ENCODE results near the gene LORICRIN.

The LORICRIN gene

GRCh38 chr1:153259387-153259786 is at the start of gene LORICRIN:
TSS of gene LORICRIN (plus strand) at chr1:153259687. CDS start at chr1:153260950, 1,263 bp downstream.
- DNase-seq, result no peak

GRCh38 chr1:153210206-153210605 is 49.3 kb upstream of the LORICRIN start:
- DNase-seq, result no peak

GRCh38 chr1:153212201-153212600 is 47.3 kb upstream of the LORICRIN start:
- DNase-seq, result no peak

- no peak for DNase-seq
Measured at GRCh38 chr1:153213519-153213918, 46.0 kb upstream of the LORICRIN start.

GRCh38 chr1:153217212-153217611 is 42.3 kb upstream of the LORICRIN start, which contains the start of gene PRR9:
TSS of gene PRR9 (plus strand) at chr1:153217584. CDS start at chr1:153218145, 561 bp downstream.
- DNase-seq, result no peak

GRCh38 chr1:153217744-153218416 is 41.6 kb upstream of the LORICRIN start:
- DNase-seq, result no peak

- DNase-seq, result peak; percentile 57
Measured at GRCh38 chr1:153220606-153221303, 38.7 kb upstream of the LORICRIN start.

GRCh38 chr1:153223040-153223891 is 36.2 kb upstream of the LORICRIN start:
- peak; percentile 77 for DNase-seq

- DNase-seq, result no peak
Measured at GRCh38 chr1:153227810-153228209, 31.7 kb upstream of the LORICRIN start.

- no peak for DNase-seq
Measured at GRCh38 chr1:153228491-153228890, 31.0 kb upstream of the LORICRIN start.

GRCh38 chr1:153229076-153229829 is 30.2 kb upstream of the LORICRIN start:
- DNase-seq, result peak; percentile 6

GRCh38 chr1:153231363-153231762 is 28.1 kb upstream of the LORICRIN start:
- no peak for DNase-seq

- DNase-seq, result no peak
Measured at GRCh38 chr1:153231785-153232184, 27.7 kb upstream of the LORICRIN start.

- no peak for DNase-seq
Measured at GRCh38 chr1:153232553-153232952, 26.9 kb upstream of the LORICRIN start.

GRCh38 chr1:153233448-153233847 is 26.0 kb upstream of the LORICRIN start:
- DNase-seq, result no peak

- DNase-seq, result no peak
Measured at GRCh38 chr1:153238527-153238926, 21.0 kb upstream of the LORICRIN start.

- DNase-seq, result no peak
Measured at GRCh38 chr1:153242160-153242559, 17.3 kb upstream of the LORICRIN start.

GRCh38 chr1:153245466-153245865 is 14.0 kb upstream of the LORICRIN start:
- no peak for DNase-seq

GRCh38 chr1:153246018-153246417 is 13.5 kb upstream of the LORICRIN start:
- no peak for DNase-seq

- no peak for DNase-seq
Measured at GRCh38 chr1:153246825-153247224, 12.7 kb upstream of the LORICRIN start.

- no peak for DNase-seq
Measured at GRCh38 chr1:153248176-153248879, 11.2 kb upstream of the LORICRIN start.

- DNase-seq, result no peak
Measured at GRCh38 chr1:153250166-153250565, 9.3 kb upstream of the LORICRIN start.

Data from midbrain (tissue), 1 donor.